Measurements from ENCODE around the gene KRTAP4-5.
"Not testable (repeated sequence)": the region's sequence is repeated elsewhere in the genome, so short reads cannot be mapped to it uniquely, and the experiment has no call there.

Gene KRTAP4-5

GRCh38 chr17:41149652-41149985 lies at the start of gene KRTAP4-5:
Gene KRTAP4-5, minus strand, starts transcription at chr17:41149825. Its CDS starts 58 bp downstream, at chr17:41149767.
- DNase-seq (ENCODE audit: low spot score), result no peak

- no peak for DNase-seq (ENCODE audit: low spot score)
These were observed 46.4 kb upstream of the KRTAP4-5 start for GRCh38 chr17:41196068-41196467.

GRCh38 chr17:41190328-41190727 lies 40.7 kb upstream of the KRTAP4-5 start:
- no peak for DNase-seq (ENCODE audit: low spot score)

GRCh38 chr17:41189837-41190318 lies 40.3 kb upstream of the KRTAP4-5 start, which contains the start of gene KRTAP9-1:
Gene KRTAP9-1, plus strand, starts transcription at chr17:41189887. Its CDS starts 0 bp downstream, at chr17:41189887.
- DNase-seq (ENCODE audit: low spot score), result not testable (repeated sequence)

GRCh38 chr17:41186872-41187271 lies 37.2 kb upstream of the KRTAP4-5 start:
- no peak for DNase-seq (ENCODE audit: low spot score)

- no peak for DNase-seq (ENCODE audit: low spot score)
These were observed 35.4 kb upstream of the KRTAP4-5 start for GRCh38 chr17:41185001-41185400.

GRCh38 chr17:41184480-41184961 lies 34.9 kb upstream of the KRTAP4-5 start, which contains the start of gene KRTAP4-1:
Gene KRTAP4-1, minus strand, starts transcription at chr17:41184911. Its CDS starts 57 bp downstream, at chr17:41184854.
- DNase-seq (ENCODE audit: low spot score), result no peak

- DNase-seq (ENCODE audit: low spot score), result no peak
These were observed 29.4 kb upstream of the KRTAP4-5 start for GRCh38 chr17:41178843-41179616.

- no peak for DNase-seq (ENCODE audit: low spot score)
These were observed 28.7 kb upstream of the KRTAP4-5 start for GRCh38 chr17:41178341-41178740.

GRCh38 chr17:41177727-41178271 lies 28.2 kb upstream of the KRTAP4-5 start, which contains the start of gene KRTAP4-2:
Gene KRTAP4-2, minus strand, starts transcription at chr17:41178221. Its CDS starts 57 bp downstream, at chr17:41178164.
- DNase-seq (ENCODE audit: low spot score), result no peak

GRCh38 chr17:41176744-41177387 lies 27.2 kb upstream of the KRTAP4-5 start:
- DNase-seq (ENCODE audit: low spot score), result no peak

GRCh38 chr17:41171886-41172285 lies 22.3 kb upstream of the KRTAP4-5 start:
- no peak for DNase-seq (ENCODE audit: low spot score)

GRCh38 chr17:41168121-41168520 lies 18.5 kb upstream of the KRTAP4-5 start, which contains the start of gene KRTAP4-3:
Gene KRTAP4-3, minus strand, starts transcription at chr17:41168221. Its CDS starts 49 bp downstream, at chr17:41168172.
- no peak for DNase-seq (ENCODE audit: low spot score)

GRCh38 chr17:41167561-41167960 lies 17.9 kb upstream of the KRTAP4-5 start:
- DNase-seq (ENCODE audit: low spot score), result no peak

- no peak for DNase-seq (ENCODE audit: low spot score)
These were observed 14.2 kb upstream of the KRTAP4-5 start for GRCh38 chr17:41163828-41164227.

GRCh38 chr17:41160648-41161047 lies 11.0 kb upstream of the KRTAP4-5 start, which contains the start of gene KRTAP4-4:
Gene KRTAP4-4, minus strand, starts transcription at chr17:41160748. Its CDS starts 57 bp downstream, at chr17:41160691.
- no peak for DNase-seq (ENCODE audit: low spot score)

- not testable (repeated sequence) for DNase-seq (ENCODE audit: low spot score)
These were observed 10.6 kb upstream of the KRTAP4-5 start for GRCh38 chr17:41160190-41160589.

GRCh38 chr17:41153856-41154255 lies 4.2 kb upstream of the KRTAP4-5 start:
- DNase-seq (ENCODE audit: low spot score), result no peak

GRCh38 chr17:41151525-41151924 lies 1.9 kb upstream of the KRTAP4-5 start:
- no peak for DNase-seq (ENCODE audit: low spot score)

- DNase-seq (ENCODE audit: low spot score), result no peak
These were observed 401 bp upstream of the KRTAP4-5 start for GRCh38 chr17:41150026-41150425.

GRCh38 chr17:41148971-41149651 lies 514 bp downstream of the KRTAP4-5 start:
- DNase-seq (ENCODE audit: low spot score), result not testable (repeated sequence)

Data from hematopoietic multipotent progenitor cell treated with erythropoietin and hydrocortisone succinate and interleukin-3 and kit ligand, for 17 days (in vitro differentiated cells).